CD14-positive monocyte (primary cell): Measurements from ENCODE around the gene ROR1. TPM values are rescaled to one million over a fixed set of nuclear protein-coding genes. Genes with fewer than 3 reads are reported as not detected.

Source experiments
- DNase-seq, 3 donors: peaks; one replicate each; pipeline ENCODE4 v3.0.0-alpha.2; 2011 to 2022
- H2AFZ ChIP-seq: 2 replicates; pipeline ENCODE4 v1.6.0; 2012; ENCODE audit warnings: mild to moderate bottlenecking, low read depth, low read length, inconsistent platforms; ENCODE audit not compliant: insufficient read depth, poor library complexity, severe bottlenecking
- H3K27ac ChIP-seq, 2 donors: 1 replicate in 1 of 2; 2 replicates in 1 of 2; pipeline ENCODE4 v1.5.1; 2012 to 2013; ENCODE audit warnings: low read length in 2 of 2, control low read depth in 1 of 2, inconsistent platforms in 1 of 2, low read depth in 1 of 2, mild to moderate bottlenecking in 1 of 2
- H3K27me3 ChIP-seq, 2 donors: one replicate each; pipeline versions ENCODE4 v1.6.0 to v1.6.1; 2011 to 2013; ENCODE audit warnings: low read length in 2 of 2; ENCODE audit not compliant: control insufficient read depth in 2 of 2, insufficient read depth in 2 of 2
- H3K36me3 ChIP-seq, 2 donors: replicated peaks in 1 of 2; 1 replicate in 1 of 2; 2 replicates in 1 of 2; pipeline versions ENCODE4 v1.5.1 to v1.6.1; 2012 to 2013; ENCODE audit warnings: low read length in 2 of 2, control low read depth in 1 of 2, inconsistent platforms in 1 of 2, mild to moderate bottlenecking in 1 of 2; ENCODE audit not compliant: insufficient read depth in 2 of 2, control insufficient read depth in 1 of 2
- H3K4me1 ChIP-seq, 2 donors: 1 replicate in 1 of 2; 2 replicates in 1 of 2; pipeline versions ENCODE4 v1.5.1 to v1.6.1; 2012 to 2013; ENCODE audit warnings: low read length in 2 of 2, control low read depth in 1 of 2, inconsistent platforms in 1 of 2, mild to moderate bottlenecking in 1 of 2, moderate library complexity in 1 of 2; ENCODE audit not compliant: insufficient read depth in 2 of 2, control insufficient read depth in 1 of 2
- H3K4me2 ChIP-seq: replicated peaks from 2 replicates; pipeline ENCODE3; 2012; ENCODE audit warnings: low read length, moderate library complexity, mild to moderate bottlenecking; ENCODE audit not compliant: poor library complexity, severe bottlenecking; ENCODE audit errors: extremely low read depth
- H3K4me3 ChIP-seq, 3 experiments: fragments of 200-600 bp in 1 of 3; sonication (generic) in 1 of 3; replicated peaks in 1 of 3; 1 replicate in 2 of 3; 2 replicates in 1 of 3; pipeline ENCODE4 v1.5.1; 2011 to 2013; ENCODE audit warnings: low read length in 3 of 3, mild to moderate bottlenecking in 3 of 3, control low read depth in 2 of 3, low read depth in 2 of 3, inconsistent platforms in 1 of 3, moderate library complexity in 1 of 3
- H3K79me2 ChIP-seq: 2 replicates; pipeline ENCODE4 v1.6.0; 2012; ENCODE audit warnings: mild to moderate bottlenecking, control low read depth, inconsistent platforms, low read length, moderate library complexity; ENCODE audit not compliant: insufficient read depth
- H3K9ac ChIP-seq: 2 replicates; pipeline ENCODE4 v1.6.0; 2017; ENCODE audit warnings: low read length, mild to moderate bottlenecking; ENCODE audit not compliant: insufficient read depth, poor library complexity, severe bottlenecking
- H3K9me3 ChIP-seq, 2 donors: replicated peaks in 1 of 2; 1 replicate in 1 of 2; 2 replicates in 1 of 2; pipeline versions ENCODE4 v1.5.1 to v1.6.1; 2012 to 2013; ENCODE audit warnings: low read length in 2 of 2, control low read depth in 1 of 2; ENCODE audit not compliant: control insufficient read depth in 1 of 2, insufficient read depth in 1 of 2
- H4K20me1 ChIP-seq: 2 replicates; pipeline ENCODE4 v1.6.0; 2012; ENCODE audit warnings: mild to moderate bottlenecking, low read length, control low read depth, moderate library complexity; ENCODE audit not compliant: insufficient read depth
- H3K27ac Mint-ChIP-seq, 7 donors: one replicate each; pipeline ENCODE4 v1.8.0; 2020; ENCODE audit warnings: mild to moderate bottlenecking in 7 of 7, mixed read lengths in 7 of 7, moderate library complexity in 6 of 7, inconsistent platforms in 2 of 7
- H3K27me3 Mint-ChIP-seq, 3 donors: one replicate each; pipeline ENCODE4 v1.8.0; 2021 to 2022; ENCODE audit warnings: low read depth in 3 of 3, mild to moderate bottlenecking in 3 of 3, mixed read lengths in 3 of 3, moderate library complexity in 3 of 3, inconsistent platforms in 1 of 3
- H3K36me3 Mint-ChIP-seq, 2 donors: one replicate each; pipeline ENCODE4 v1.8.0; 2020; ENCODE audit warnings: mixed read lengths in 2 of 2, inconsistent platforms in 1 of 2, mild to moderate bottlenecking in 1 of 2
- H3K4me1 Mint-ChIP-seq: one replicate; pipeline ENCODE4 v1.8.0; 2020; ENCODE audit warnings: mild to moderate bottlenecking, mixed read lengths
- H3K4me3 Mint-ChIP-seq, 2 donors: one replicate each; pipeline ENCODE4 v1.8.0; 2020; ENCODE audit warnings: mild to moderate bottlenecking in 2 of 2, mixed read lengths in 2 of 2, moderate library complexity in 1 of 2
- H3K9me3 Mint-ChIP-seq, 7 donors: one replicate each; pipeline ENCODE4 v1.8.0; 2020 to 2022; ENCODE audit warnings: mixed read lengths in 7 of 7, mild to moderate bottlenecking in 6 of 7, moderate library complexity in 6 of 7, inconsistent platforms in 2 of 7
- WGBS: methylation state at CpG from one replicate; pipeline ENCODE4 v1.1.5; 2013; ENCODE audit warnings: missing lambda C conversion rate; ENCODE audit not compliant: insufficient coverage; 5-methylcytosine and 5-hydroxymethylcytosine counted together
- intact Hi-C, 2 donors: fragments of 100-400 bp; cut with micrococcal nuclease; formaldehyde crosslinking; loops; one replicate each; pipeline versions ENCODE4 v1.15.0 to v1.15.1; 2023
- polyA plus RNA-seq, 3 donors: library from polyadenylated mRNA; depleted of rRNA in 1 of 3; unstranded in 2 of 3; stranded (reverse) in 1 of 3; fragments of 300-500 nt in 2 of 3; fragments of >200 nt in 1 of 3; fragmentation: Illumina TruSeq in 2 of 3; gene quantifications; 1 replicate in 2 of 3; 2 replicates in 1 of 3; pipeline ENCODE4 v1.2.3, GENCODE V29; 2012 to 2021
- TF ChIP-seq, protein P1 (sequence below): fragments of 200-600 bp; IDR thresholded peaks from one replicate; pipeline ENCODE4 v1.8.0; 2022; ENCODE audit warnings: antibody characterized with exemption, mild to moderate bottlenecking

ROR1 gene
- polyA plus RNA-seq, 3 donors: not detected

DNA sequence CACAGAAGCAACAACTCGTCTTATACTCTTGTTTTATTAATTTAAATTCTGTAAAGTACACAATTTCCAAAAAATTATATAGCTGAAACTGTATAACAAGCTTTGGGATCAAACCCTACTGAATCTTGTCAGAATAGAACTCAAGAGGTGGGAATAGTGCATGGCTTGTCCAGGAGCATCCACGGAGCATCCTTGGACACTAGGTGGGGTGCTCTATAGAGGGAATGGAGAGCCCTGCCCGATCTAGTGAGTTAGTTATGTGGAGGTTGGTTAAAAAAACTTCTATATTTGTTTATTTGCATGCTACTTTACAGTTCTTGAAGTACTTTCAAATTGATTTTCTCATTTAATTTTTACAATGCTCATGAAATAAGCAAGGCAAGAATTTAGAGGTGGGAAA is 28.3 kb downstream of the ROR1 start:
- H3K27me3 Mint-ChIP-seq: peaks cover 2 to 13% (median 2%) of the 10 kb centered on the region in 3 donors
- TF ChIP-seq, protein P1, sequence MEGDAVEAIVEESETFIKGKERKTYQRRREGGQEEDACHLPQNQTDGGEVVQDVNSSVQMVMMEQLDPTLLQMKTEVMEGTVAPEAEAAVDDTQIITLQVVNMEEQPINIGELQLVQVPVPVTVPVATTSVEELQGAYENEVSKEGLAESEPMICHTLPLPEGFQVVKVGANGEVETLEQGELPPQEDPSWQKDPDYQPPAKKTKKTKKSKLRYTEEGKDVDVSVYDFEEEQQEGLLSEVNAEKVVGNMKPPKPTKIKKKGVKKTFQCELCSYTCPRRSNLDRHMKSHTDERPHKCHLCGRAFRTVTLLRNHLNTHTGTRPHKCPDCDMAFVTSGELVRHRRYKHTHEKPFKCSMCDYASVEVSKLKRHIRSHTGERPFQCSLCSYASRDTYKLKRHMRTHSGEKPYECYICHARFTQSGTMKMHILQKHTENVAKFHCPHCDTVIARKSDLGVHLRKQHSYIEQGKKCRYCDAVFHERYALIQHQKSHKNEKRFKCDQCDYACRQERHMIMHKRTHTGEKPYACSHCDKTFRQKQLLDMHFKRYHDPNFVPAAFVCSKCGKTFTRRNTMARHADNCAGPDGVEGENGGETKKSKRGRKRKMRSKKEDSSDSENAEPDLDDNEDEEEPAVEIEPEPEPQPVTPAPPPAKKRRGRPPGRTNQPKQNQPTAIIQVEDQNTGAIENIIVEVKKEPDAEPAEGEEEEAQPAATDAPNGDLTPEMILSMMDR: no peak
- H3K4me2 ChIP-seq: no peak overlapping the region
- H3K9ac ChIP-seq: no peak overlapping the region
- H3K27ac Mint-ChIP-seq: no peak overlapping the region
- no peaks in the 10 kb centered on the region for H3K4me1 ChIP-seq
- H3K27me3 ChIP-seq: no peaks in the 10 kb centered on the region
- no peaks in the 10 kb centered on the region for H3K79me2 ChIP-seq
- no peaks in the 10 kb centered on the region for H3K4me1 Mint-ChIP-seq
- no peak for DNase-seq
- no peak overlapping the region for H3K4me3 Mint-ChIP-seq
- H4K20me1 ChIP-seq: no peaks in the 10 kb centered on the region
- H3K9me3 Mint-ChIP-seq: peaks cover 0 to 3% (median 0%) of the 10 kb centered on the region in 7 donors
- no peak overlapping the region for H3K27ac ChIP-seq
- H2AFZ ChIP-seq: no peak overlapping the region
- H3K36me3 Mint-ChIP-seq: no peaks in the 10 kb centered on the region
- no CpG with 5 or more reads among the region's 3 CpGs for WGBS
- no peaks in the 10 kb centered on the region for H3K36me3 ChIP-seq
- no peaks in the 10 kb centered on the region for H3K9me3 ChIP-seq
- intact Hi-C loops: no loop called here
- no peak overlapping the region for H3K4me3 ChIP-seq

DNA sequence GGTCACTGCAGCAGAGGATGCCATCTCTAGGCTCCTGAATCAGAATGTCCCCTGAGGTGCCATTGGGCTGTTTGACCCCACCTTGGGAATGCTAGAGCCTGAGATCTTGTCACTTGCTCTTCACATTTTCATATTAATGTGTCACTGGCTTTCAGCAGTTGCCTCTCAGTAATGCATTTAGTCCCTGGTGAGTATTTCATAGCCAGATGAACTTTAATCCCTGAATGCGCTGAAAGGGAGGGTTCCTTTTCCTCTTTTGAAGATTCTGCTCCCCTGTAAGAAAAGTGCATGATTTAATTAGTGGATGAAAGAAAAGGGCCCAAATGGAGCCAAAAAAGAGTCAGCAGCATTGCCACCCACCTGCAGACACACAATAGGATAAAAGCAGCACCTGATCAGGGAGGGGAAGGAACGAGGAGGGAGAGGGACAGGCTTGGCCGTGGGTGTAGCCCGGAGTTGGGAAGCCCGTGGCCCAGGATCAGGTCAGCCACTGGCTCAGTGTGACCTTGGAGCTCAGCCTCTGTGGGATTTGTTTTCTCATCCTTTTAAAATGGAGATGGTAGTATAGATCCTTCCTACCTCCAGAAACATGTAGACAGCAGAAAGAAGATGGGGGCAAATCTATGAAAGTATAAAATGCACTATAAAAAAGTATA is 31.1 kb downstream of the ROR1 start:
- WGBS: 88% methylated on average over 5 of the region's 5 CpGs
- no peaks in the 10 kb centered on the region for H3K36me3 ChIP-seq
- no peaks in the 10 kb centered on the region for H3K9me3 ChIP-seq
- no peaks in the 10 kb centered on the region for H3K4me1 ChIP-seq
- Mint-ChIP-seq H3K4me1 (no peaks in the 10 kb centered on the region), H3K4me3 (no peak overlapping the region), H3K27me3 (peaks cover 2 to 12% (median 2%) of the 10 kb centered on the region in 3 donors), H3K36me3 (no peaks in the 10 kb centered on the region), H3K9me3 (peaks cover 0 to 2% (median 0%) of the 10 kb centered on the region in 7 donors), H3K27ac (no peak overlapping the region)
- no peaks in the 10 kb centered on the region for H3K27me3 ChIP-seq
- no peak overlapping the region for H3K4me2 ChIP-seq
- no peak overlapping the region for H3K9ac ChIP-seq
- H3K79me2 ChIP-seq: no peaks in the 10 kb centered on the region
- no peak overlapping the region for H2AFZ ChIP-seq
- DNase-seq: no peak
- intact Hi-C loops: no loop called here
- H4K20me1 ChIP-seq: no peaks in the 10 kb centered on the region
- no peak overlapping the region for H3K4me3 ChIP-seq
- H3K27ac ChIP-seq: no peak overlapping the region
- TF ChIP-seq, protein P1: no peak
